GM12874 (cell line): ENCODE measurements around the gene SDCBP2.

Source experiments
- TF ChIP-seq, protein P1 (sequence below): IDR thresholded peaks from 2 replicates; pipeline ENCODE4 v1.5.1; 2011; ENCODE audit warnings: low read depth, mild to moderate bottlenecking, control low read depth, low read length, moderate library complexity; ENCODE audit not compliant: insufficient read depth

SDCBP2 gene

DNA sequence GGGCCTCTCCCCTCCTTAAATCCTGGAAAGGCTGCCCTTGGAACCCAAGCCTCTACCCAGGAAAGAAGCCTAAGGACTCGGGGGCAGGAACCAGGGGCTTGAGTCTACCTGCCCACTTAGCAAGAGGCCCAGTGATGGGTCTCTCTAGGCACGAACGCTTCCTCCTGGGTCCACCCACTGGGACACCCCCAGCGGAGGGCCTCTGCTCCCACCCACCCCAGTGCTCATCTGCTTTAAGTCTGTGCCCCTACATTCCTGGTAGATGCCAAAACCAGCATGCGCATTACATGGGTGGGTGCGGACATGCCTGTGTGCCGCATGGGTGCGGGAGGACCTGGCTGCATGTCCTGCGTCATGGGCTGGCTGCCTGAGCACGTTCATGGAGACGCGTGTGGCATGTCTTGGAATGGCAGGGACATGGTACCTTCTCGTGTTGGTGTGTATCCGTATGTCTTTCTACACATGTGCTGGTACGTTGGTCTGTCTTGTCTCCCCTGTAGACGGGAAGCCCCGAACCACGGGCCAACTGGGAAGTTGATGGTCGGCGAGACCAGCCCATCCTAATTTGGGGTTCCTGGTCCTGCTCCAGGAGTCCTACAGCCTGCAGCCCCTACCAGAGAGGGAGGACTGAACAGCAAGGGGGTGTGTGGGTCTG is 33.5 kb downstream of the SDCBP2 start:
- TF ChIP-seq, protein P1, sequence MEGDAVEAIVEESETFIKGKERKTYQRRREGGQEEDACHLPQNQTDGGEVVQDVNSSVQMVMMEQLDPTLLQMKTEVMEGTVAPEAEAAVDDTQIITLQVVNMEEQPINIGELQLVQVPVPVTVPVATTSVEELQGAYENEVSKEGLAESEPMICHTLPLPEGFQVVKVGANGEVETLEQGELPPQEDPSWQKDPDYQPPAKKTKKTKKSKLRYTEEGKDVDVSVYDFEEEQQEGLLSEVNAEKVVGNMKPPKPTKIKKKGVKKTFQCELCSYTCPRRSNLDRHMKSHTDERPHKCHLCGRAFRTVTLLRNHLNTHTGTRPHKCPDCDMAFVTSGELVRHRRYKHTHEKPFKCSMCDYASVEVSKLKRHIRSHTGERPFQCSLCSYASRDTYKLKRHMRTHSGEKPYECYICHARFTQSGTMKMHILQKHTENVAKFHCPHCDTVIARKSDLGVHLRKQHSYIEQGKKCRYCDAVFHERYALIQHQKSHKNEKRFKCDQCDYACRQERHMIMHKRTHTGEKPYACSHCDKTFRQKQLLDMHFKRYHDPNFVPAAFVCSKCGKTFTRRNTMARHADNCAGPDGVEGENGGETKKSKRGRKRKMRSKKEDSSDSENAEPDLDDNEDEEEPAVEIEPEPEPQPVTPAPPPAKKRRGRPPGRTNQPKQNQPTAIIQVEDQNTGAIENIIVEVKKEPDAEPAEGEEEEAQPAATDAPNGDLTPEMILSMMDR = no peak

DNA sequence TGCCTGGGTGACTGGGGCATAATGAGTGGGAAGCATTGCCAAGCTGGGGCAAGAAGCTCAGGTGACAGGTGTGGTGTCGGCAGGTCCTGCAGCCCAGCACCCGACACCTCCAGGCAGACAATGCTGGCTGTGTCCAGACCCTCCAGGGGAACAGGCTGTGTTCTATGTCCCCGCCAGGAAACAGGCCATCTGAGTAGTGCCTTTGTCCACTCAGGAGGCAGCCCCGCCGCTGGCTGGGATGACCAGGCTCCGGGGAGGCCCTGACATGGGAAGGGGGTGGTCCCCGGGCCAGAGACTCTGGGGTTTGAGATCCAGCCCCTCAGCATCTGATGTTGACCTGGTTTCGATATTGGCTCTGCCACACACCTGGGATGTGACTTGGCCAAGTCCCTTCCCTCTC is 34.4 kb downstream of the SDCBP2 start:
- TF ChIP-seq, protein P1 = no peak

DNA sequence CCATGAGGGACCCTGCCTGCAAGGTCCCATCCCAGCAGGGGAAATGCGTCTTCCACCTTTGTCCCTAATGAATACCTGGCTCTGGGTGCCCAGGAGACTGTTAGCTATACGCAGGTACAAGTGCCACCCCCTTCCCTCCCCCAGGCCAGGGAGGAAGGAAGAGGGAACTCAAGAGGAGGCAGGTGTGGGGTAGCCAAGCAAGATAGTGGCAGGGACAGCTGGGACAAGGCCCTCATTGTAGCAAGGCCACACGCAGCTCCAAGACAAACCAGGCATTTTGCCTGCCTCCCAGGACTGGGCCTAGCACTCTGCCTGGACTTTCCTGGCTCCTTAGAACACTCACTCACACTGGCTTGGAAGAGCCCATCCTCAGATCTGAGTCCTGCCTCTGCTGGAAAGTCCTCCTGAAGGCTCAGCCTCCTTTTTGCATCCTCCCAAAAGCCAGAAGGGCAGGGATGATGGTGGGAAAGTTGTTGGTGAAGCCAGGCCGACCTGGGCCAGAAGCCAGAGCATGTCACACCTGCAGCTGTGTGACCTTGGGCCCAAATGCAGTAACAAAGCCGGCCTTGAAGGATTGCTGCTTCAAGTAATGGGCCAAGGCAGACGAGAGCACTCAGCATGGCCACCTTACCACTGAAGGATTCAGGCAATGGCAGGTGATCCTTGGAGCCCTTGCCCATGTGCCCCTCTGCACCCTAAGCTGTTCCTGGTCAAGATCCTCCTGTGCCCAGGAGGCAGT is 35.1 kb downstream of the SDCBP2 start:
- TF ChIP-seq, protein P1 = no peak

DNA sequence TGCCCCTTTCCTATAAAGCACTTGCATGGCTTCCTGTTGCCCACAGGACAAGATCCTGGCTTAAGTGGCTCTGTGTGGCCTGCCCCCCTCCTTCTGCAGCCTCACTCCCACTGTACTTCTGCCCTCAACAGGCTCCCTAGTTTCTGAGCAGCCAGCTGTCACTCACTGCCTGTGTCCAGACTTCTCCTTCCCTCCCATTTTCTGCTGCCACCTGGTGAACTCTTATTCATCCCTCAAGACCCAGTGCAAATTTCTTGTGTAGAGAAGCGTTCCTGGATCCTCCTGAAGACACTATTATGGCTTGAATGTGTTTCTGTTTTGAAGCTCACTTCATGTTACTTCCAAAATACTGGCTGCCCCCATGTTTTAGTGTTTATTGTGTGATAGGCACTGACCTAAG is 36.3 kb downstream of the SDCBP2 start:
- TF ChIP-seq, protein P1 = no peak

GRCh38 chr20:1291191-1291741 is 37.7 kb downstream of the SDCBP2 start:
- TF ChIP-seq, protein P1 = no peak

- TF ChIP-seq, protein P1 = no peak
These were observed 41.0 kb downstream of the SDCBP2 start for GRCh38 chr20:1287787-1288569.

DNA sequence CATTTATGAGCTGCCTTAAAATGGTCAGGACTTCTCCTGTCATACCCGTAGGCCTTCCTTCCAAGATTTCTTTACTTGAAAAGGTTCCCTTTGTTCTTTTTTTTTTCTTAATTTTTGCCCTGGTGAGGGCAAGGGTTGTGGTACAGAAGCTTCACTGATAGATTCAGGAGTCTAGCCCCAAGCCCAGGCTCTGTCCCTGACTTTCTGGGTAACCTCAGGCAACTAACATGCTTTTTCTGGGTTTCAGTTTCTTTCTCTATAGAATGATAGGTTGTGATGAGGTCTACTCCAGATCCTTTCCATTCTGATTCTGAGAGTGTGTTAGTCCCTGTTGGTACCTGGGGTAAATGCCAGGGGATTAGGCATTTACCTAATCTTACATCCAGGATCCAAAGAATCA is 41.6 kb downstream of the SDCBP2 start:
- TF ChIP-seq, protein P1 = no peak
